Karpas-422 (cell line): ENCODE results near the gene PHB1. TPM values are rescaled to one million over a fixed set of nuclear protein-coding genes. Genes with fewer than 3 reads are reported as not detected.
"Not testable (repeated sequence)": the region's sequence is repeated elsewhere in the genome, so short reads cannot be mapped to it uniquely, and the experiment has no call there.

Experiments used
- DNase-seq: peaks from one replicate; pipeline ENCODE4 v3.0.0-alpha.2; 2015
- H2AFZ ChIP-seq: fragments of 200-600 bp; sonication (generic); 2 replicates; pipeline ENCODE4 v1.6.1; 2014; ENCODE audit warnings: antibody characterized with exemption, low read length, mixed read lengths
- H3K27ac ChIP-seq: fragments of 200-600 bp; sonication (generic); 2 replicates; pipeline ENCODE4 v1.5.1; 2014; ENCODE audit warnings: mild to moderate bottlenecking, low read length, moderate library complexity
- H3K27me3 ChIP-seq: fragments of 200-600 bp; sonication (generic); 2 replicates; pipeline ENCODE4 v1.6.1; 2014; ENCODE audit warnings: low read length, mixed read lengths
- H3K36me3 ChIP-seq: fragments of 200-600 bp; sonication (generic); 2 replicates; pipeline ENCODE4 v1.6.1; 2014; ENCODE audit warnings: low read length, mixed read lengths; ENCODE audit not compliant: insufficient read depth
- H3K4me1 ChIP-seq: fragments of 200-600 bp; sonication (generic); 2 replicates; pipeline ENCODE4 v1.6.1; 2014; ENCODE audit warnings: mild to moderate bottlenecking, low read length, mixed read lengths
- H3K4me2 ChIP-seq: fragments of 200-600 bp; sonication (generic); 2 replicates; pipeline ENCODE4 v1.6.1; 2014; ENCODE audit warnings: low read length, low read depth, mild to moderate bottlenecking; ENCODE audit not compliant: poor library complexity, severe bottlenecking
- H3K4me3 ChIP-seq: fragments of 200-600 bp; sonication (generic); 2 replicates; pipeline ENCODE4 v1.5.1; 2014; ENCODE audit warnings: mild to moderate bottlenecking, antibody characterized with exemption, low read length, mixed read lengths
- H3K79me2 ChIP-seq: fragments of 200-600 bp; sonication (generic); 2 replicates; pipeline ENCODE4 v1.6.1; 2014; ENCODE audit warnings: mild to moderate bottlenecking, low read length, mixed read lengths
- H3K9ac ChIP-seq: fragments of 200-600 bp; sonication (generic); 2 replicates; pipeline ENCODE4 v1.6.0; 2014; ENCODE audit warnings: low read length
- H3K9me2 ChIP-seq: fragments of 200-600 bp; sonication (generic), shearing (Covaris generic); replicated peaks from 2 replicates; pipeline ENCODE4 v1.6.0; 2014; ENCODE audit warnings: mild to moderate bottlenecking, low read length, moderate library complexity; ENCODE audit not compliant: insufficient read depth
- H3K9me3 ChIP-seq: fragments of 300-700, 200-600 bp; sonication (generic); 2 replicates; pipeline ENCODE4 v1.6.1; 2014; ENCODE audit warnings: low read length, mixed read lengths
- H4K20me1 ChIP-seq: fragments of 200-600 bp; sonication (generic); 2 replicates; pipeline ENCODE4 v1.6.1; 2014; ENCODE audit warnings: mild to moderate bottlenecking, antibody characterized with exemption, low read length, low read depth; ENCODE audit not compliant: insufficient read depth
- total RNA-seq: library from RNA; depleted of rRNA; stranded (reverse); fragments of >200 nt; shearing (Covaris generic); gene quantifications from 2 replicates; pipeline ENCODE4 v1.2.3, GENCODE V29; 2014; ENCODE audit warnings: low replicate concordance

PHB1 gene
- total RNA-seq, 1 experiment from 2014 or later = 91.5 TPM

DNA sequence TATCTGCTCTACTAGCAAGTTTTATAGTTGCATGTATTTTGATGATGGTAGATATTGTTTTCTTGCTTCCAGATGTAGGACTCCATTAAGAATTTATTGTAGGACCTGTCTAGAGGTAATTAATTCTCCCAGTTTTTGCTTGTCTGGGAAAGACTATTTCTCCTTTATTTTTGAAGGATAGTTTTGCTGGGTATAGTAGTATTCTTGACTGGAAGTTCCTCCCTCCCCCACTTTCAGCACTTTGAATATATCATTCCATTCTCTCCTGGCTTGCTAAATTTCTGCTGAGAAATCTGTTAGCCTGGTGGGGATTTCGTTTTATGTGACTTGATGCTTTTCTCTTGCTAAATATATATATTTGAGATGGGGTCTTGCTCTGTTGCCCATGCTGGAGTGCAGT is 8.0 kb upstream of the PHB1 start:
- Histone ChIP-seq H3K4me1 (no peaks in the 10 kb centered on the region), H3K9me2 (no peaks in the 10 kb centered on the region), H3K27me3 (no peaks in the 10 kb centered on the region), H3K9ac (no peak overlapping the region), H3K79me2 (no peaks in the 10 kb centered on the region), H4K20me1 (no peaks in the 10 kb centered on the region), H2AFZ (no peak overlapping the region), H3K4me2 (no peak overlapping the region), H3K4me3 (no peak overlapping the region), H3K9me3 (peaks cover 4% of the 10 kb centered on the region; the same call in 1 of the 2 replicates), H3K27ac (no peak overlapping the region), H3K36me3 (no peaks in the 10 kb centered on the region)
- peak; percentile 7 for DNase-seq

DNA sequence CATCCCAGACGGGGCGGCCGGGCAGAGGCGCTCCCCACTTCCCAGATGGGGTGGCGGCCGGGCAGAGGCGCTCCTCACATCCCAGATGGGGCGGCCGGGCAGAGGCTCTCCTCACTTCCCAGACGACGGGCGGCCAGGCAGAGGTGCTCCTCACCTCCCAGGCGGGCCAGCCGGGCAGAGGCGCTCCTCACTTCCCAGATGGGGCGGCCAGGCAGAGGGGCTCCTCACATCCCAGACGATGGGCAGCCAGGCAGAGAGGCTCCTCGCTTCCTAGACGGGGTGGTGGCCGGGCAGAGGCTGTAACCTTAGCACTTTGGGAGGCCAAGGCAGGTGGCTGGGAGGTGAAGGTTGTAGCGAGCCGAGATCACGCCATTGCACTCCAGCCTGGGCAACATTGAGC is 5.1 kb upstream of the PHB1 start:
- H3K4me1 ChIP-seq, H2AFZ ChIP-seq, H3K9ac ChIP-seq, H4K20me1 ChIP-seq, H3K27ac ChIP-seq, DNase-seq, H3K36me3 ChIP-seq, H3K4me3 ChIP-seq, H3K9me3 ChIP-seq, H3K27me3 ChIP-seq, H3K79me2 ChIP-seq, H3K9me2 ChIP-seq, H3K4me2 ChIP-seq: not testable (repeated sequence)

DNA sequence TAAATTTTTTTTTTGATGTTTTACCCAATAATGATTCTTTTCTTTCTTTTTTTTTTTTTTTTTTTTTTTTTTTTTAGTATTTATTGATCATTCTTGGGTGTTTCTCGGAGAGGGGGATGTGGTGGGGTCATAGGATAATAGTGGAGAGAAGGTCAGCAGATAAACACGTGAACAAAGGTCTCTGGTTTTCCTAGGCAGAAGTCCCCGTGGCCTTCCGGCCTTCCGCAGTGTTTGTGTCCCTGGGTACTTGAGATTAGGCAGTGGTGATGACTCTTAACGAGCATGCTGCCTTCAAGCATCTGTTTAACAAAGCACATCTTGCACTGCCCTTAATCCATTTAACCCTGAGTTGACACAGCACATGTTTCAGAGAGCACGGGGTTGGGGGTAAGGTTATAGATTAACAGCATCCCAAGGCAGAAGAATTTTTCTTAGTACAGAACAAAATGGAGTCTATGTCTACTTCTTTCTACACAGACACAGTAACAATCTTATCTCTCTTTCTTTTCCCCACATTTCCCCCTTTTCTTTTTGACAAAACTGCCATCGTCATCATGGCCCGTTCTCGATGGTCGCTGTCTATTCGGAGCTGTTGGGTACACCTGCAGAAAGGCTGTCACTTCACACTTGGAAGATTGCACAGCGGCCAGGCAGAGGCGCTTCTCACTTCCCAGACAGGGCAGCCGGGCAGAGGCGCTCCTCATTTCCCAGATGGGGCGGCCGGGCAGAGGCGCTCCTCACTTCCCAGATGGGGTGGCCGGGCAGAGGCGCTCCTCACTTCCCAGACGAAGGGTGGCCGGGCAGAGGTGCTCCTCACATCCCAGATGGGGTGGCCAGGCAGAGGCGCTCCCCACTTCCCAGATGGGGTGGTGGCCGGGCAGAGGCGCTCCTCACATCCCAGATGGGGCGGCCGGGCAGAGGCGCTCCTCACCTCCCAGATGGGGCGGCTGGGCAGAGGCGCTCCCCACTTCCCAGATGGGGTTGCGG is 4.4 kb upstream of the PHB1 start:
- DNase-seq = peak; percentile 17
- H2AFZ ChIP-seq, H3K27me3 ChIP-seq, H3K9ac ChIP-seq, H3K9me3 ChIP-seq, H3K27ac ChIP-seq, H3K4me1 ChIP-seq, H3K36me3 ChIP-seq, H3K4me2 ChIP-seq, H4K20me1 ChIP-seq, H3K4me3 ChIP-seq, H3K9me2 ChIP-seq, H3K79me2 ChIP-seq: not testable (repeated sequence)

DNA sequence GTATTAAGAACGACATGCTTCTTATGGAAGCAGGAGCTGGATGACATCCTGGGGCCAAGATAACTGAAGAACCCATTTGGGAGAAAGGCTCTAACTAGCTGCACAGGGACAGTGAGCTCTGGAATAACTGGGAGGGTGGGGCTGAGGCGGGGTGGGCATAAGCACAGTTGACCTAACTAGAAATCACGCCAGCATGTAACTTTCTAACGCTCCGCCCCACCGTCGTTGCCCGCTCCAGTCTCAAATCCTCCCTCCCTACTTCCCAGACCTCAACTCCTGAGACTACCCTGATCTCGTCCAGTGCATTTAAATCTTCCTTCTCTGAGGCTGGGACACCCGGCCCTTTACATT is 436 bp downstream of the PHB1 start:
- H3K9me2 ChIP-seq = no peaks in the 10 kb centered on the region
- H3K9me3 ChIP-seq = no peaks in the 10 kb centered on the region
- no peak overlapping the region for H3K27ac ChIP-seq
- H4K20me1 ChIP-seq = 0 out of 2 replicates have a peak, but pooled peaks cover 3% of the 10 kb centered on the region
- H3K9ac ChIP-seq = peak overlapping the region; percentile 92
- peaks cover 25% of the 10 kb centered on the region for H3K36me3 ChIP-seq
- H3K4me1 ChIP-seq = peaks cover 13% of the 10 kb centered on the region
- H2AFZ ChIP-seq = peak overlapping the region; percentile 91
- peak overlapping the region; percentile 97 for H3K4me3 ChIP-seq
- DNase-seq = peak; percentile 48
- peaks cover 29% of the 10 kb centered on the region for H3K79me2 ChIP-seq
- H3K27me3 ChIP-seq = no peaks in the 10 kb centered on the region
- peak overlapping the region; percentile 99 for H3K4me2 ChIP-seq

DNA sequence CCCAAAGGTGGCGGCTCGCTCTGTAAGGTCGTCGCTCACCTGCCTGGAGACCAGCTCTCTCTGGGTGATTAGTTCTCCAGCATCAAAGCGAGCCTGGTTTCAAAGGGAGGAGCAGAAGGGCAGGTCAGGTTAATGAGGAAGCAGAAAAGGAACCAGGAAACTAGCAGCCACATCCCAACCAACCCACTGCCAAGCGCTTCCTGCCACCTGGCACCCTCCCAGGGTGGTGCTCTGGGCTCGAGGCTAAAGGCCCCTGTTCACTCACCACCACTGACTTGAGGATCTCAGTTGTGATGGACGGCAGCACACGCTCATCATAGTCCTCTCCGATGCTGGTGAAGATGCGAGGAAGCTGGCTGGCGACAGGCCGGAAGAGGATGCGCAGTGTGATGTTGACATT is 5.6 kb downstream of the PHB1 start:
- Histone ChIP-seq H3K27ac (no peak overlapping the region), H3K4me2 (no peak overlapping the region), H3K79me2 (peaks cover 23% of the 10 kb centered on the region), H3K9me3 (no peaks in the 10 kb centered on the region), H3K4me1 (peaks cover 8% of the 10 kb centered on the region), H4K20me1 (peaks cover 3% of the 10 kb centered on the region; the same call in 1 of the 2 replicates), H3K9ac (no peak overlapping the region), H3K9me2 (no peaks in the 10 kb centered on the region), H2AFZ (no peak overlapping the region), H3K27me3 (no peaks in the 10 kb centered on the region), H3K4me3 (no peak overlapping the region), H3K36me3 (peaks cover 57% of the 10 kb centered on the region)
- no peak for DNase-seq

DNA sequence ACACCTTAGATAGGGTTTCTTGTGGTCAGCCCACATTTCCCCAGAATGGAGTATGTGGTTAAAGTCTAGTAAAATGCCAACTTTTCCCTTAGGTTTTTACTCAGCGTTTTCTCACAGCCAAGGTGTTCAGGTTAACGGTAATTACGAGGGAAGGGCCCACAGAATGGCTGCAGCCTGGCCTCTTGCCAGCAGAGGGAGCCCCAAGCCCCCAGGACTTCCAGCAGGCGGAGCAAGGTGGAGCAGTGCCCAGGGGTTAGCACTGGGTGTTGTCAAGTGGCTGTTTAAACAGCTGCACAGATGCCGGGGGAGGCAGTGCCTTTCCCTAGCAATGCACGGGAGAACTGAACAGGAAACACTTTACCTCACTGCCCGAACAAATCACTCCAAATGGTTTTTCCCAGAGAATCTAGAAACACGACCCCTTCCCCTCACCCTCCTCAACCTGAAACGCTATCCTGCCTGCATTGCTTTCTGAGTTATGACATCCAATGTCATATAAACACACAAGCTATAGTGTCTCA is 6.6 kb downstream of the PHB1 start:
- H3K4me3 ChIP-seq = no peak overlapping the region
- H4K20me1 ChIP-seq = peaks cover 3% of the 10 kb centered on the region; the same call in 1 of the 2 replicates
- H2AFZ ChIP-seq = no peak overlapping the region
- H3K36me3 ChIP-seq = peaks cover 58% of the 10 kb centered on the region
- H3K9ac ChIP-seq = no peak overlapping the region
- no peaks in the 10 kb centered on the region for H3K9me2 ChIP-seq
- peaks cover 13% of the 10 kb centered on the region for H3K79me2 ChIP-seq
- no peak overlapping the region for H3K27ac ChIP-seq
- no peaks in the 10 kb centered on the region; the same call in 1 of the 2 replicates for H3K4me1 ChIP-seq
- peak; percentile 94 for DNase-seq
- no peak overlapping the region for H3K4me2 ChIP-seq
- H3K9me3 ChIP-seq = no peaks in the 10 kb centered on the region
- H3K27me3 ChIP-seq = no peaks in the 10 kb centered on the region

DNA sequence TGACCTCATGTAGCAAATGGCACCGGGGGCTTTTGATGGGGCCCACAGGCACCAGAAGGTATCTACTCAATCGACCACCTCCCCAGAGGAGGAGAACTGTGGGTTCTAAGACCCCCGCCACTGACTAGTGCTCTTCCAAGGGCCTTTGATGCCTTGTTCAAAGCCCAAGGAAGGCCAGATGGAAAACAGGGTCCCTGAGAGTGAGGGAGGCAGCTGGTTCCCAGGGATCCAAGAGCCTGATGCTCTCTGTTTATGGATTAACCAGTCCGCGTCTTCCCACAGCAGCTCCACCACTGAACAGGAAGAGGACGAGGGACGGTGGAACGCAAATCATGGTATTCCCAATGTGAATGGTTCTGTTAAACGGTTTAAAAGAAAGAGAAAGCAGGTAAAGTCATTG is 7.6 kb downstream of the PHB1 start:
- no peaks in the 10 kb centered on the region for H3K4me1 ChIP-seq
- H3K9me3 ChIP-seq = no peaks in the 10 kb centered on the region
- H3K9me2 ChIP-seq = no peaks in the 10 kb centered on the region
- no peak overlapping the region for H3K4me2 ChIP-seq
- no peak overlapping the region for H2AFZ ChIP-seq
- H3K9ac ChIP-seq = no peak overlapping the region
- DNase-seq = no peak
- H3K27me3 ChIP-seq = no peaks in the 10 kb centered on the region
- H3K79me2 ChIP-seq = peaks cover 4% of the 10 kb centered on the region
- H3K36me3 ChIP-seq = peaks cover 52% of the 10 kb centered on the region
- H3K4me3 ChIP-seq = no peak overlapping the region
- H3K27ac ChIP-seq = no peak overlapping the region
- peaks cover 3% of the 10 kb centered on the region; the same call in 1 of the 2 replicates for H4K20me1 ChIP-seq

DNA sequence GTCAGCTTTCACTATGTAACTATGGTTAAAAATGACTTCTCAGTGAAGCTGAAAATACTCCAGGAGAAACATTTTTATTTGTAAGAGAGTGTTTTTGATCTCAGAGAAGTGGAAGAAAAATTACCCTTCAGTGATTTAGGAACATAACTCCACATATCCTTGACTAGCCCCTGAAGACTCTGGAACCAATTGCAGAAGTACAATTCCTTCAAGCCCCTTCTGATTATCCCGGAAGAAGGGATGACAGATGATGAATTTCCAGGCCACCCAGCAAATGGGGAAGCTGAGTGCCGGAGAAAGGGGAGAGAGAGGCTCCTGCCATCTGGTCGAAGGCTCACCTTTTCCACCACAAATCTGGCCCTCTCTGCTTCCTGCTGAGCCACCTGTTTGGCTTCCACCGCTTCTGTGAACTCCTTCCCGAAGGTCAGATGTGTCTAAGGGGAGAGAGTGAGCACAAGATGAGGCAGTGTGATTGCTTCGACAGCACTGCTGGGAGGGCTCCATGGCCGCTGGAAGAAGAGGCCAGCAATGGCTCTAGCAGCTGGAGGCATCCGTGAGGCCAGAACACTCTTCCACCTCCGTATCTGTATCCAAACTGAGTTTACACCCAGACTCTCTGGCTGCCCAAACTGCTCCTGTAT is 8.1 kb downstream of the PHB1 start:
- DNase-seq = no peak
- Histone ChIP-seq H2AFZ (no peak overlapping the region), H3K27me3 (no peaks in the 10 kb centered on the region), H3K27ac (no peak overlapping the region), H3K4me1 (no peaks in the 10 kb centered on the region), H3K9me3 (no peaks in the 10 kb centered on the region), H3K36me3 (peaks cover 46% of the 10 kb centered on the region), H3K4me2 (no peak overlapping the region), H3K4me3 (no peak overlapping the region), H4K20me1 (peaks cover 1% of the 10 kb centered on the region; the same call in 1 of the 2 replicates), H3K9me2 (no peaks in the 10 kb centered on the region), H3K79me2 (no peaks in the 10 kb centered on the region), H3K9ac (no peak overlapping the region)
